Mononuclear cell (primary cell): ENCODE measurements around the gene PSMB11. TPM values are rescaled to one million over a fixed set of nuclear protein-coding genes. Genes with fewer than 3 reads are reported as not detected.

ENCODE experiments used
- H3K27me3 ChIP-seq: 2 replicates; pipeline ENCODE4 v1.6.0; 2011; ENCODE audit warnings: low read length, control low read depth; ENCODE audit not compliant: insufficient read depth
- H3K4me1 ChIP-seq: 2 replicates; pipeline ENCODE4 v1.5.1; 2011; ENCODE audit warnings: mild to moderate bottlenecking, low read length, control low read depth; ENCODE audit not compliant: insufficient read depth
- H3K4me3 ChIP-seq: 2 replicates; pipeline ENCODE4 v1.5.1; 2011; ENCODE audit warnings: mild to moderate bottlenecking, low read length, moderate library complexity
- H3K9me3 ChIP-seq: 2 replicates; pipeline ENCODE4 v1.5.1; 2011; ENCODE audit warnings: low read depth, mild to moderate bottlenecking, control low read depth, low read length
- total RNA-seq: library from RNA; depleted of rRNA; stranded (reverse); fragments of >200 nt; gene quantifications from one replicate; pipeline ENCODE4 v1.2.3, GENCODE V29; 2012

The PSMB11 gene
- total RNA-seq, 1 donor: not detected

DNA sequence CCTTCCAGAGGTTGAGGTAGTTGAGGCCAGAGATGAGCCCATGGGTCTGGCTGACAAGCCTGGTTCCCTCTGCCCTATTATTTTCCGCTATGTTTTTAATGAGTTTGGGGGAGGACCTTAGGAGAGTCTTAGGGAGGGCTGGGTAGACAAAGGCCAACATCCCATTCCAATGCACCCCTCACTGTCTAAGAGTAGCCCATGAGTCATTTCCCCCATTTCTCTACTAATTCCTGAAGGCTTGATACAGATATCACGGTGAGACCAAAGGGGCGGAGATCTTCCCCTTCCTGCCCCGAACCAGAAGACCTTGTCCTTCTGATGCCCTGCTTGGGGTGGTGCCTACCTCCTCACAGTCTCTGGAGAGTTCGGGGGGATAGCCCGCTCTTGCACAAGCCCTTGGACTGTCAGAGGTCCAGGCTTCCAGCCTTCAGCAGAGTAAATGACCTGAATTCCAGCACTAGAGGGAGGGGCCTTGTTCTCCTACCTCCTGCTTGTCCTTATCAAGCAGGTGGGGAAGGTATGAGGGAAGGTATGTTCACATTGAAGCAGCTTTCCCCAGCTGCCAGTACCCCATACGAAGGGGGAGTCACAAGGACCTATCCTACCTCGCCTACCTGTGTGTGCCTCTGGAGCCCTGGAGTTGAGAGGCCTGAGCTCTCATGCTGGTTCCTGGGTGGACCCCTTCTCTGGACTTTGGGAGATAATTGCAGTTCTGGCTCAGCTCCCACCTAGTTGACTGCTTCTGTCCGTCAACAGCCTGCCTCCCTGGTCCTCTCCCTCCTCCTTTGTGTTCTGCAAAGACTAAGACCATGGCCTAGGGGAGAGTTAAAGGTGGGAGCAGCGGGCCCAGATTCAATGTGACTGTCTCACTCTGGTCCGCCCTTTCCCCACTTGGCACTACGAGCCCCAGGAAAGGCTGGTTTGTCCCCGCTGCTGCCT, 3.7 kb downstream of the PSMB11 start:
- Histone ChIP-seq H3K27me3 (no peaks in the 10 kb centered on the region), H3K9me3 (no peaks in the 10 kb centered on the region)

DNA sequence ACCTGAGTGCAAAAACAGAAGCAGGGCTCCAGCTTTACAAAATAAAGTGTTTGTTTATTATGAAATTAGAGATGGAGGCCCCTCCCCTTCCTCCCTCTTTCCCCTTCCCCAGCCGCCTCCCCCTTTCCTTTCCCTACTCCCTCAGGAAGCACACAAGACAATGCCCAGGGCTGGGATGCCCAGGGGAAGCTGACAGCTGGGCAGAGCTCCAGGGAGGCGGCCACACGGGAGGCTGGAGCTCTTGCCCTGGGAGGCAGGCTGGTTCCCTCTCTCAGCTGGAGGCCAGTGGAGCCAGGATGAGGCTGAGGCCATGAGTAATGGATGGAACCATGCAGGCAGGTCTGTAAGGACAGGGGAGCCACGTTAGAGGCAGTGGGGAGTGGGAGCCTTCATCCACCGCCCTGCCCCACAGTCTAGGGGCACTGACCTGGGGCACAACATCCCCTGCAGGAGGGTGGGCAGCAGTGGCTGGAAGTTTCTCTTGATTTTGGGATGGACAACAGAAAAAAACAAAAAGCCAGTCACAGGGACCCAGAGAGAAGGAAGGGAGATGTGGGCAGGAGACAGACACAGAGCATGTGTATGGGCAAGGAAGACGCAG, 5.1 kb downstream of the PSMB11 start:
- H3K9me3 ChIP-seq: no peaks in the 10 kb centered on the region
- H3K4me3 ChIP-seq: no peak overlapping the region
- no peaks in the 10 kb centered on the region for H3K27me3 ChIP-seq
- no peaks in the 10 kb centered on the region for H3K4me1 ChIP-seq

More for the DNA sequence above, 3.7 kb downstream of the PSMB11 start:
- Histone ChIP-seq H3K4me1 (no peaks in the 10 kb centered on the region), H3K4me3 (no peak overlapping the region)

DNA sequence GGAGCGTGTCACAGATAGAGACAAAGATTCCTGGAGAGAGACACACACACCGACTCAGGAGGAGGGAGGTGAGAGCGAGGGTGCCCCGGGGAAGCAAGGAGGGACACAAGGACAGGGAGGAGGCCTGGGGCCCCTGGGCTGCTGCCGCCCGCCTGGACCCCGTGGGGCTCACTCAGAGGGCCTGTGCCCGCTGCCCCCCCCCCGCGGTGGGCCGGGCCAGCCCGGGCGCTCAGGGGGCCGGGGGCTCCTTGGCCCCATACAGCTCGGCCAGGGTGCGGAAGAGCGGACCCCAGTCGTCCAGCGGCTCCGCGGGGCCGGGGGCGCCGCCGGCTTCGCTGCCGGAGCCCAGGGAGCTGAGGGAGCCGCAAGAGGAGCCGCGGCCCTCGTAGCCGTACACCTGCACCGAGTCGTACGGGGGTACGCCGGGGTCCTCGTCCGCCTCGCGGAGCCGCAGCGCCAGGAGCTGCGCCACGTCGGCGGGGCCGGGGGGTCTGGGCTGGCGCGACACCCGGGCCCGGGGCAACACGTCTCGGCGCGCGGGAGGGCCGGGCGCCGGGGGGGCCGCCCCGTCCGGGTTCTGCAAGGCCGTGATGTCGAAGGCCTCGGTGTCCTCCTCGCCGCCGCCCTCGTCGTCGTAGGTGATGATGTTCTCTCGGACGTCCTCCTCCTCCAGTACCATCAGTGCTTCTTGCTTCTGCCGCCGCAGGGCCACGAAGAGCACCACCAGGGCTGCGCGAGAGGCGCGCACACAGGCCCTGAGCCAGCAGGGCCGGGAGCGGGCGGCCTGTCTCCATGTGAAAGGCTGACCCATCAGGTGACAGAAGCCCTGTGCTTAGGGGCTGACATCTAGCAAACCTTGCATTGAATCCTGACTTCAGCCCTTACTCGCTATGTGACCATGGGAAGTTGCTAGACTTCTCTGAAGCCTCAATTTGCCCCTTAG, 6.0 kb downstream of the PSMB11 start:
- H3K27me3 ChIP-seq: no peaks in the 10 kb centered on the region
- H3K4me1 ChIP-seq: no peaks in the 10 kb centered on the region
- no peaks in the 10 kb centered on the region for H3K9me3 ChIP-seq
- no peak overlapping the region for H3K4me3 ChIP-seq

DNA sequence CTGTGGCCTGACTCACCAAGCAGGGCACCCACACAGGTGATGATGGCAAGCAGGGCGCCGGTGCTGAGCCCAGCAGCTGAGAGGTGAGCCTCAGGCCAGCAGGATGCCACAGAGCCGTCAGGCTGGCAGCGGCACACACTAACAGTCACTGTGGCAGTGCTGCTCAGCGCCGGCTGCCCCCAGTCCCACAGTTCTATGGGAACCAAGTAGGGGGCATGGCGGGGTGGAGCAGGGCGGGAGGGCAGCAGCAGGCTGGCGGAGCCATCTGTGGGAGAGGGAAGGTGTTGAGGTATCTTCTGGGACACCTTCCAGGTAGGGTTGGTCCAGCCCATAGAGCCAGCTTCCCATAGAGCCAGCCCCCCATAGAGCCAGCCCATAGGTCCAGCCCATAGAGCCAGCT, 7.0 kb downstream of the PSMB11 start:
- Histone ChIP-seq H3K27me3 (no peaks in the 10 kb centered on the region), H3K9me3 (no peaks in the 10 kb centered on the region), H3K4me3 (no peak overlapping the region), H3K4me1 (no peaks in the 10 kb centered on the region)

DNA sequence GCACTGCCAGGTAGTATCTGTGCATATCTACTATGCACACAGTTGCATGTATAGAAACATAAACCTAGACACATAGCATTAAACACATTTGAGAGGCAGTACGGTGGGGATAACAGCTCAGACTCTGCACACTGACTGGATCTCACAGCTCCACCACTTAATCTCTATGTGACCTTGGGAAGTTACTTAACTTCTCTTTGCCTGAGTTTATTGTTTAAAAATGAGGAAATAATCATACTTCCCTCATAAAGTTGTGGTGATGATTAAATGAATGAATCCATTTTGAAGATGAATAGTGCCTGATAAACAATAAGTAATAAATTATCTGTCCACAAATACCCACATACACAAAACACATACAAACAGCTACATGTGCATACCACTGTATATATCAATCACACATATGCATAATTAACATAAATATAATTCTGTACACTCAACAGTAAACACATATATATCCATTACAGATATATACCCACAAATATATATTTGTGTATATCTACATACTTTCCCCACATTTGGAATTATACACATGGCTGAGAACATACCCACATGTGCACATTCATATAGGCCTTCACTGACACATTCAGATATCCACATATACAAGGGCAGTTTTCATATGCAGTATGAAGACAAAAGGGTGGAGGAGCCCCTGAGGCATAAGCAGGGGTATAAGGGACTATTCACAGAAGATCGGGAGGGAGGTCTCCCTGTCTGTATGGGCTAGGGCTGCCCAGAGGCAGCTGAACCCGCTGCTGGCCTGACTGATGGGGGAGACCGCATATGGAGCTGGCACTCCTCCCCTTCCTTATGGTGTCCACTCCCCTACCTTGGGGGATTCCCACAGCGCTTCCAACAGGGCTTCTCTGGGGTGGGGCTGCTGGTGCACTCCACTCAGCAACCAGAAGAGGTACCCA, 9.4 kb downstream of the PSMB11 start:
- Histone ChIP-seq H3K9me3 (no peaks in the 10 kb centered on the region), H3K4me1 (peaks cover 3% of the 10 kb centered on the region), H3K27me3 (no peaks in the 10 kb centered on the region), H3K4me3 (no peak overlapping the region)

DNA sequence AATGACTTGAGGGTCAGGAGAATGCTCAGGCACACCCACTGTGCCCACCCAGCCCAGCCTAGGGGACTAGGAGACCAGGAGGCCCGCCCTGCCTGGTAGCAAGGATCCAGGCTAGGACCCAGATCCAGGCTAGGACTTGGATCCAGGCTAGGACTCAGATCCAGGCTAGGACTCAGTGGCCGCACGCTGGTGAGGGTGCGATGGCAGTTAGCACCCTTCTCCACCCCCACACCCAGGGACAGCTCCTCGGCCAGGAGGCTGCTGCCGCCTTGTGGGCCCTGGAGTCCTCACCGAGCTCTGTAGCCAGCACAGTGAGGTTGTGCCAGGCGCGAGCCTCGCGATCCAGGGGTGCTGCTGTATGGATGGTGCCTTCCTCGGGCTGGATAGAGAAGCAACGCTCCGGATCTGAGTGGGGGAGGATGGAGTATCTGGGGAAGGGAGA, 10.2 kb downstream of the PSMB11 start:
- Histone ChIP-seq H3K9me3 (no peaks in the 10 kb centered on the region), H3K4me3 (no peak overlapping the region), H3K4me1 (peaks cover 12% of the 10 kb centered on the region), H3K27me3 (no peaks in the 10 kb centered on the region)

DNA sequence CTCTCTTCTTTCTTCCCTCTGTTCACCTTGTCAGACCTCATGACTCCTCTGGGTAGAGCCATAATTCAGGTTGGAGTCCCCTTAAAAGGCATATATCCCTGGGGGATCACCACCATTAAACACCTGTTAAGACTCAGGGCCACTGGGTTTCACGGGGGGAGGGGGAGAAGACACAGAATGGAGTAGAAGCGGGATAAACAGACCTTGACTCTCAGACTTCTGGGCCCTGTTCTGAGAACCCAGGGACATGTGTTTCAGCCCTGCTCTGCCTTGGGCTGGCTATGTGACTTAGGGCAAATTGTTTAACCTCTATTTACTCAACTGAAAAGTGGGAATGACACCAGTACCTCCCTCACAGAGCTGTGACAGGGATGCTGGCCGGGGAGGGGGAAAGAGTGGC, 10.7 kb downstream of the PSMB11 start:
- peaks cover 13% of the 10 kb centered on the region for H3K4me1 ChIP-seq
- H3K27me3 ChIP-seq: no peaks in the 10 kb centered on the region
- H3K4me3 ChIP-seq: no peak overlapping the region
- no peaks in the 10 kb centered on the region for H3K9me3 ChIP-seq

DNA sequence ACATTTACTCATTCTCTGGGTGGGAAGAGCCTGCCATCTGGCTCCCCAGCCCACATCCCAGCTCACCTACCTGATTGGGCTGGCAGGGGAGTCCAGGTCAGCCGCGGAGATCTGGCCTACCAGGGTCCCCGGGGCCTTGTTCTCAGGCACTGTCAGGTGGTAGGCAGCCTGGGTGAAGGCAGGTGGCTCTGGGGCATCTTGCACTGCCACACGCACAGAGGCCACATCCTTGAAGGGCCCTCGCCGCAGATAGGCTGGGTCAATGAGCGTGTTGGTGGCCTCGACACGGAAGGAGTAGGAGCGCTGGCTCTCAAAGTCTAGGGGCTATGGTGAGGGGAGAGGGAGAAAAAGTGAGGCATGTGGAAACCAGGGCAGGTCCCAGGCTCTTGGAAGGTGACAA, 11.4 kb downstream of the PSMB11 start:
- no peak overlapping the region for H3K4me3 ChIP-seq
- H3K9me3 ChIP-seq: no peaks in the 10 kb centered on the region
- peaks cover 20% of the 10 kb centered on the region for H3K4me1 ChIP-seq
- no peaks in the 10 kb centered on the region for H3K27me3 ChIP-seq

DNA sequence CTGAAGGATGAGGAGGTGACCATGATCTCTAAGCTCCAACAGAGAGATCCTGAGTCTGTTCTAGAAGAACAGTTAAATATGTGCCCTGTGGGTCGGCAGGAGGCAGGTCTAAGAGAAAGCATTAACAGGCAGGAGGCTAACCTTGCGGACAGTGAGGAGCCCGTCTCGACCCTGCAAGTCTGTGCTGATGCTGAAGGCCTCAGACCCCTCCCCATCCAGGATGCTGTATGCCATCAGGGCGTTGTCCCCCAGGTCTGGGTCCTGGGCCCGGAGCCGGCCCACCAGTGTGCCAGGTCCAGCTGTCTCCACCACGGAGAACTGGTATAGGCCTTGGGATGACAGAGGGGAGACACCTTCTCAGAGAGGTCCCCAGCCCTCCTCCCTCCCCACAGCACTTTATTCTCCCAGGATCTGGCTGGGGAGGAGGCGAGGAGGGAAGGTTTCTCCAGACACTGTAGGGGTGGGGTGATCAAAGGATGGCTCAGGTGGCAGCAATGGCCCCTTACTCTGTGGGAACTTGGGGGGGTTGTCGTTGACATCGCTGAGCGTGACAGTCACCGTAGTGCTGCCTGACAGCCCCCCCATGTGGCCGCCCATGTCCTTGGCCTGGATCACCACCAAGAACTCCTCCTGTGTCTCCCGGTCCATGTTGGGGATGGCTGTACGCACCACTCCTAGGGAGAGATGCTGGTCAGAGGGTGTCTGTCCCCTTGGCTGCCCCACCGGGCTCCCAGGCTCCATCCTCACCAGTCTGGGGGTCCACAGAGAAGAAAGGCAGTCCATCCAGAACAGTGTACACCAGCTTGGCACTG, 12.2 kb downstream of the PSMB11 start:
- Histone ChIP-seq H3K27me3 (no peaks in the 10 kb centered on the region), H3K4me3 (no peak overlapping the region), H3K9me3 (no peaks in the 10 kb centered on the region), H3K4me1 (peaks cover 20% of the 10 kb centered on the region)

DNA sequence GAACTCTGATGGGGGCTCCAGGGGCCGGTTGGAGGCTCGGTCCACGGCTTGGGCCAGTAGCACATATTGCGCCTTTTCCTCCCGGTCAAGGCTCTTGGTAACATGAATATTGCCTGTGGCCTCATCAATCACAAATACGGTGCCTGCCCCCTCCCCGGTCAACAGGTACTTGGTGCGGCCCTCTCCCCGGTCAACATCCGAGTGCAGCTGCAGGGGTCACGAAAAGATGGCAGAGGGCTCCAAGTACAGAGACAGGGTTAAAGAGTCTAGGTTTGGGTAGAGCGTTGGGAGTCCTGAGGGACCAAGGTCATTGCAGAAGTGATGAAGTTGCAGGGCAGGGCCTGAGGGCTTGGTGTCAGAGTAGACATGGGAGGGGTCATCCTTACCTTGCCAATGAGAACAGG, 13.1 kb downstream of the PSMB11 start:
- Histone ChIP-seq H3K9me3 (no peaks in the 10 kb centered on the region), H3K4me1 (peaks cover 20% of the 10 kb centered on the region), H3K4me3 (no peak overlapping the region), H3K27me3 (no peaks in the 10 kb centered on the region)

DNA sequence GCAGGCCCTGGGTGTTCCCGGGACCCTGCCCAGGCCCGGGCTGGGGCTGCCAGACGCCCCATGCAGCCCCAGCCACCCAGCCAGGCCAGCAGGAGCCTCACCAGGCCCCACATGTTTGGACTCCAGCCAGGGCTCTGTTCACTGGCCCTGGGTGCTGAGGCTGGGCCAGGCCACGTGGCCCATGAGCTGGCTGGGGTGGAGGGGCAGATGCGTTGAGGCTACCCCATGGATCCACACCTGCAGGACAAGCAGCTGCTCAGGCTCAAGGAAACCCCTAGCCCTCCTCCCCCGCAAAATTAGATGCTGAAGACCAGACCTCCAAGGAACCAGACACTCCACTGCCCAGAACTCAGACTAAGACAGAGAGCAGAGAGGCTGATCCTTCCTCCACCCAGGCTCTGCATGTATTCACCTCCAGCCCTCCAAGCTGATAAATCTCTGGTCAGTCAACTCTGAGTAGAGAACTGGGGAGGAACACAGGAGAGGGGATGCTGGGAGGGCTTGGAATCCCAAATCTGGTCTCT, 13.7 kb downstream of the PSMB11 start:
- Histone ChIP-seq H3K27me3 (no peaks in the 10 kb centered on the region), H3K4me1 (peaks cover 20% of the 10 kb centered on the region), H3K4me3 (no peak overlapping the region), H3K9me3 (no peaks in the 10 kb centered on the region)

DNA sequence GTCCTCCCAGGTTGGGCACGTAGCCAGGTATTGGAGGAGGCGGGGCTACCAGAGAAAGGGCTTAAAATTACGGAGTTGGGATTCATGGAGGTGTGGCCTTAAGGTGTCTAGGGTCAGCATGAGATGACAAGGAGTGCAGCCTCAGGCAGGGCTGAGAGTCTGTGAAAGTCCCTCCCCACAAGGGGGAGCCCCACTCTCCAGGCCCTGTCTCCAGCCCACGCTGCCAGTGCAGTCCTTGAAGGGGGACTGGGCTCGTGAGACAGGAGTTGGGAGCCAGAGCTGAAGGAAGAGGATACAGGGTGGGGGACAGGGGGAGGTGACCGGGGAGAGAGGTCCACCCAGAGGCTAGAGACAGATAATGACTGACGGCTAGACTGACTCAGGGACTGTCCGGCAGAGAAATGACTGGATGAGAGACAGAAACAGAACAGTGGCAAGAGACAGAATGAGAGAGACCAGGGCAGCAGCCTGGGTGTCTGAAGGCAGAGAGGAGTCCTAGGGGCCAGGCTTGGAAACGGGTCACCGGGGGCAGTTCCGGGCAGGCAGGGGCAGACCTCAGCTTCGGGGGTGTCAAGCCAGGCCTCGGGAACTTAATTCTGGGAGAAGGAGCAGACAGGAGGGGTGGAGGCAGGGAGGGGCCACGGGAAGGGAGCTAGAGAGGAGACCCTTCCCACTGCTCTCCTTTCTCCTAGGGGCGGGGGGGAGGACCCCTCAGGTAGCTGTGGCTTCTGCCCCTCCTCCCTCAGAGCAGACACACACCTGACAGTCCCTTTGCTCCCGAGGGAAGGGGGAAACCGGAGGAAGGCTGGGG, 14.3 kb downstream of the PSMB11 start:
- H3K27me3 ChIP-seq: no peaks in the 10 kb centered on the region
- no peak overlapping the region for H3K4me3 ChIP-seq
- H3K4me1 ChIP-seq: peaks cover 20% of the 10 kb centered on the region
- H3K9me3 ChIP-seq: no peaks in the 10 kb centered on the region
